LNCaP clone FGC (cell line): ENCODE results near the gene CMSS1.

Experiments
- DNase-seq: peaks from one replicate; pipeline ENCODE4 v3.0.0-alpha.2; 2011; ENCODE audit warnings: low read depth
- H3K4me3 ChIP-seq: 2 replicates; pipeline ENCODE4 v1.5.1; 2011; ENCODE audit warnings: mild to moderate bottlenecking, low read depth, low read length, control low read depth
- CTCF ChIP-seq: IDR thresholded peaks from 2 replicates; pipeline ENCODE4 v1.5.1; 2012; ENCODE audit warnings: mild to moderate bottlenecking; ENCODE audit not compliant: control insufficient read depth, insufficient read depth; ENCODE audit errors: extremely low read depth

CMSS1 gene

GRCh38 chr3:99850608-99851007 is 32.9 kb downstream of the CMSS1 start:
- H3K4me3 ChIP-seq: no peak overlapping the region
- no peak for DNase-seq
- TF ChIP-seq CTCF: no peak

- TF ChIP-seq CTCF: no peak
- DNase-seq: no peak
- H3K4me3 ChIP-seq: no peak overlapping the region
Observed at GRCh38 chr3:99851955-99852354, 34.3 kb downstream of the CMSS1 start.

- no peak for DNase-seq
- no peak overlapping the region for H3K4me3 ChIP-seq
- TF ChIP-seq CTCF: no peak
Observed at GRCh38 chr3:99852851-99853250, 35.2 kb downstream of the CMSS1 start.

- no peak for DNase-seq
- no peak overlapping the region for H3K4me3 ChIP-seq
- no peak for TF ChIP-seq CTCF
Observed at GRCh38 chr3:99854756-99855298, 37.2 kb downstream of the CMSS1 start.

- no peak for DNase-seq
- H3K4me3 ChIP-seq: no peak overlapping the region
- TF ChIP-seq CTCF: no peak
Observed at GRCh38 chr3:99855900-99856299, 38.2 kb downstream of the CMSS1 start.

- no peak for DNase-seq
- H3K4me3 ChIP-seq: no peak overlapping the region
- TF ChIP-seq CTCF: no peak
Observed at GRCh38 chr3:99856437-99857220, 39.0 kb downstream of the CMSS1 start.

GRCh38 chr3:99857278-99857677 is 39.6 kb downstream of the CMSS1 start:
- DNase-seq: peak; percentile 74
- no peak overlapping the region for H3K4me3 ChIP-seq
- TF ChIP-seq CTCF: no peak
